ENCODE results near the gene CHIC2.
"Not testable (repeated sequence)": the region's sequence is repeated elsewhere in the genome, so short reads cannot be mapped to it uniquely, and the experiment has no call there.

CHIC2 gene

DNA sequence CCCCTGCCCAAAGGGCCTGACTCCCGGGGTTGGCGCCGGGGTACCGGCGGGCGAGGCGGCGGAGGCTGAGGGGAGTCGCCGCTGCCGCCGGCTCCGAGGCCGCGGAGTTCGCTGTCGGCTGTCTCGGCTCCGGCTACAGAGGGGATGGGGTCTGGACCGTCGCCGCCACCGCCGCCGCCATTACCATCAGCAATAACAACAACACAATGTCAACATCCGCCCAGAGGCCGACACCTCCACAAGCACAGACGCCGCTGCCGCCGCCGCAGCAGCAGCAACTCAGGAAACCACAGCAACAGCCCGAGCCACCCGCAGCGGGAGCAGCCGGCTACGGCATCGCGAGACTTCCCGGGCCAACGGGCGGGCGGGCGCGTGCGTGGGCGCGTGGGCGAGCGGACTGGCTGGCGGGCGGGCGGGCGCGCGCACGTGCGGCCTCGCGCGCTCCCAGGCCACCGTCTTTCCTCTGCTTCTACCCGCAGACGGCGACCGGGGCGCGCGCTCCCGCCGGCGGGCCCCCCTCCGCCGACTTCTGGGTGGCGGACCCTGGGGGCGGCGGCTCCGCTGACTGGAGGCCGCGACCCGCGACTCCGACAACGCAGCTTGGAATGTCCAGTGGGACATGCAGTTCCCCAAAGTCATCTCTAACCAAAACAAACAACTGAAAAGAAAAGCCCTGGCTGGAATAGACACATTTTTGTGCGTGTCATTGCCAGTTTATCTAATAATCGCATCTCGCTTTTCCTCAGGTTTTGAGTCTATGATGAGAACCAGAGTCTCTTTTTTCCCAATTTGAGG is at the start of gene CHIC2:
Gene CHIC2 (minus strand): TSS at position 289 of the 795 bp plus-strand sequence. CDS start 305 bp downstream, outside the sequence.
- DNase-seq = peak; percentile 90

DNA sequence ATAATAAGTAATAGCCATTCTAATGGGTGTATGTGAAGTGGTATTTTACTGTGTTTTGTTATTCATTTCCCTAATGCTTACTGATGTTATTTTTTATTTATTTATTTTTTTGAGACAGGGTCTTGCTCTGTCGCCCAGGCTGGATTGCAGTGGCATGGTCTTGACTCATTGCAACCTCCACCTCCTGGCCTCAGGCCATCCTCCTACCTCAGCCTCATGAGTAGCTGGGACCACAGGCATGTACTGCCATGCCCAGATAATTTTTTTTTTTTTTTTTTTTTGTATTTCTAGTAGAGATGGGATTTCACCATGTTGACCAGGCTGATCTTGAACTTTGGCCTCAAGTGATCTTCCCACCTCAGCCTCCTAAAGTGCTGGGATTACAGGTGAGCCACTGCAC is 48.8 kb upstream of the CHIC2 start:
- DNase-seq = not testable (repeated sequence)

DNA sequence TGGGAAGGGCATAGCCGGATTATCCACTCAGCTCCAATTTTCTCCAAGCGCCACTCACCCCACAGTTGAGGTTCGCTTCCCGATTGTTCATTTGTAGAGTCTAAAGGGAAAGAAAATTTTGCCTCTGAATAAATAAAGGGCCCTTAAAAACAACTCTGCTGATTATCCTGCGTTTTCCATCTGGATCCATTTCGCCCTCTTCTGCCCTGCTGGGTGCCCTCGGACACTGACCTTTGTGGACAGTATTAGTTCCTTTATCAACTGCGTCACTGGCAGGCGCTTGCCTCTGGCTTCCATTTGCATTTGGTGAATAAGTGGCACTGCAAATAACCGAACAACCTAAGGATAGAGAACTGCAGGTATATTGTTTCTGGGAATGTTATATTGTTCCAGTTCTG is 45.6 kb upstream of the CHIC2 start:
- DNase-seq = no peak

DNA sequence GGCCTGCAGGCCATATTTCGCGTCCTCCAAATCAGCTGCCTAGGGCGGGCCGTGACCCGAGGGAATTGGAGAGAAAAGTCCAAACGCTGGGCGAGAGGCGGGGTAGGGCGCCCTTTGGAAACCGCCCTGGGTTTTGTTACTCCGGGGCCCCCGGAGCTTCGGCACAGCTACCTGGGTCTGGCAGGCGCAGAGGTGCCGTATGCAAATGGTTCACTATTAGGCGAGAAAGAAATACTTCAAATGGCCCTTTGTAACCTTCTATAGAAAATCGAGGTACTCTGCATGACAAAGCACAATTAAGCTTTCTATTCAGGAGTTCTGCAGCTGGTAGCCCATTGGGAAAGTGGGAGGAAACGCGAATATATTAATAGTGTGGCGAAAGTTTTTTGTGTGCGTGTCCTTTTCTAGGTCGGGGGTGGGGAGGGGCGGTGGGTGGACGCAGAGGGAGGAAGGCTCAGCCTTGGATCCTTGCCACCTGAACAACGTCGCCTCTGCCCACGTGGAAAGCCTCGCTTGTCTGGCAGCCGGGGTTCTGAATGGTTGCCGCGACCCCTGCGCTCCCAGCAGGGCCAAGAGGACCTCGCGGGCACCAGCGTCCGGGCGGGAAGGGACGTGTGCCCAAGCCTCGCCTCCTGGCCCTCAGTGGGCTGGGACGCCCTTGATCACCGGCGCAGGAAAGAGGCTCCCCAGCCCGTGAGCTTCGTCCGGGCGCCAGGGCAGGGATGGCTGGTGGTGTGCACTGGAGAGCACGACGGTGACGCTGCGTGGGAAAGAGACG is 45.0 kb upstream of the CHIC2 start:
- no peak for DNase-seq

DNA sequence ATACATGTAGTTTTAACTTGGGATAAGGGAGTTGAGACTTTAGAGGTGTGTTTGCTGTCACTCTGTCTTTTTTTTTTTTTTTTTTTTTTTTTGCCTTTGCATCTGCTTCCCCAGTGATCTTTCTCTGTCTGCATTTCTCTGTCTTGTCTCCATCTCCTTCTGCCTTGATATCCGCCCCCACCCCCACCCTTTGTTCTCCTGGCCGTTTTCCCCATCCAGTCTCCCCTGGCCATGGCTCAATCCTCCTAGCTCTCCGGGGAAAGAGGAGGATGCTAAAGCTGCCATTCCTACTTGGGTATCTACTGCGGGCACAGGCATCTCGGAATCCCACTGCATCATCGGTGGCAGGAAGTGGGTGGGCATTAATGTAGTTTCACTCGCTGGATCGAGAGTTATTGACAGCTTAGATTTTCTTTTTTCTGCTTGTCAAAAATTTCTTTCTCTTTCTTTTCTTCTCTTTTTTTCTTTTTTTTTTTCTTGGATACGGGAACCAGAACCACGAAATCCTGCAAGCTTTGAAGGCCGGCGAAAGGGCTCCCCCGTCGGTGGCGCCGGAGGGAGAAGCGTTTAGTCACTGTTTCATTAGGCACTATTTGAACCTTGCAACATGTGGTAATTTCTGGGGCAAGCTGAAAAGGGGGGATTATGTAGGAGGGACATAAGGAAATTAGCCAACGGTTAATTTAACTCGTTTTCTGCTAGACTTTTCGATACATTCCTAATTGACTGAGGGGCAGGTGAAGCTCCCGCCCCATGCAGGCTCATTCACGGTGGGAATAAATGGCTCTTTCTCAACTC is 43.7 kb upstream of the CHIC2 start:
- no peak for DNase-seq

DNA sequence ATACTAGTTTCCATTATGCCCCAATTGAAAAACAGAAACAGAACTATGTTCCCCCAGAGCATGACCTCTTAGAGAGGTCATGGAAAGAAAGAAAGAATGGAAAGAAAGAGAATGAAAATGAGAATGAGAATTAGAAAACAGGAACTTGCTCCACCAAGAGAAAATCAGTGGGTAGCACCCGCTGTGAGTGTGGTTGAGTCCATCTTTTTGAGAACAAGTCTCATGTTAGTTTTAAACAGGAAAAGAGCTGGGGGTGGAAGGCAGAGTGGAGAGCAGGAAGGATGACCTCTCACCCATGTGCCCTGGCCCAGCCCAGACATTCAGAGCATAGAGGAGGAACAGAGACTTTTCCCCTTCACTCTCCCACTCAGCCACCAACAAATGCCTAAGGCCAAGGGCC is 40.5 kb upstream of the CHIC2 start:
- DNase-seq = peak; percentile 98

DNA sequence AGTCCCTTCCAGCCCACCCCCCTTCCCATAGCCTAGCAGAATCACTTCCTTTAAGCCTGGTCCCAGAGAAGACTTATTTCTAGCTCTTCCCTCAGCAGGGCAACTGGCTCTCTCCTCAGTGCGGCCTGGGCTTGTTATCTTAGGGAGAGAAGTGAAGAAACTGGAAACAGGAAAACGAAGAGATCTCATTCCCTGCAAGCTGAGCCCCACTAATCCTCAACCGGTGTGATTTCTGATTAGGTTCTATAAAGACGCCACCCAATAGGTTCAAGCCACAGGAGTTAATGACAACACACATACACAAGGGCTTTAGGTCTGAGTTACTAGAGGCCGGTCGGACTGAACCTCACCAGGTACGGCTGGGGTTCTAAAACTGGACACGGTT is 38.8 kb upstream of the CHIC2 start:
- no peak for DNase-seq

DNA sequence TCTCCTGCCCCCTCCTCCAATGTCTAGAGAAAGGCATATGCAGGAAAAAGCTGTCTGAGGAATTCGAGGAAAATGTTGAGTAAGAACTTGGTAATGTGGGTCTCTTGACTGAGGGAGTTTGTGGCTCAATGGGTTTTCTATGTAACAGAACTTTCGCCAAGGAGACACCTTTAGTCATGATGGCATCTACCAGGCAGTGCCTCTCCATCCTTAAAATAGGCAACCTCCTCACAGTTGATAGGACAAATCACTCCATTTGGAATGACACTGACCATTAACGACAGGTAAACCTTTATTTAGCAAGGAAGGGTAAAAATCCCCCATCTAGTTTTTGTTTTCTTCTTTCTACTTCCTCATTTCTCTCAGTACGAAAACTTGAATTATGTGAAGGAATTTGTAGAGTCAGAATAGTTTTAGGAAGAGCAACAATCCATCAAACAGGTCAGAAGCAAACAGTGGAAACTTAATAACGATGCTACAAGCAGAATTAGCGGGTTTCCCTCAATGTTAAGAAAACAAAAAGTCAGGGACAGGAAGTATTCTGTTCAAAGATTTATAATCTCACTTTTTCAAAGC is 38.2 kb upstream of the CHIC2 start:
- peak; percentile 29 for DNase-seq

DNA sequence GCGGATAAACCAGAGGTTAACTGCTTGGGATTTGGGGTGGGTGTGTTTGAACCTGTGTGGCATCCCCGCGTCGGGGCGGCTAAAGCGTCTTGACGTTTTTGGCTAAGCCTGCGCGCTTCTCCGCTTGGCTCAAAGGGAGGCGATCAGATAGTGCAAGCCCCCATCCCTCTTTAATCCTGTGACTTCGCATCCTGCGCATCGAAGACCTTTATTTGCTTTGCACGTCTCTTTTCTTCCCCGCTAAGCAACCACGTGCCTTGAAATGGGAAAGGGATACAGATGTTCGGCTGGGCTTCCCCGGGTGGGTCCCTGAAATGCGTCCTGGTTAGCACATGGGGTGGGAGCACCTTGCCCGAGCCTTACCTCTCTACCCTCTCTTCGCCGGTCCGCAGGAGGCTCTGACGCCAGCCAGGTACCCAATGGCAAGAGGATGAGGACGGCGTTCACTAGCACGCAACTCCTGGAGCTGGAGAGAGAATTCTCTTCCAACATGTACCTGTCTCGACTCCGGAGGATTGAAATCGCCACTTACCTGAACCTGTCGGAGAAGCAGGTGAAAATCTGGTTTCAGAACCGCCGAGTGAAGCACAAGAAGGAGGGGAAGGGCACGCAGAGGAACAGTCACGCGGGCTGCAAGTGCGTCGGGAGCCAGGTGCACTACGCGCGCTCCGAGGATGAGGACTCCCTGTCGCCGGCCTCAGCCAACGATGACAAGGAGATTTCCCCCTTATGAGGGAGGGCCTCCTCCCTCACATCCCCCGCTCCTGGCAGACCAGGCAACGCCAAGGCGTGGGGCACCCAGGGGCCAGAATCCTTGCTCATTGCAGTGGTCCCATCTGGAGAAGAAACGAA is 37.0 kb upstream of the CHIC2 start:
- DNase-seq = no peak

DNA sequence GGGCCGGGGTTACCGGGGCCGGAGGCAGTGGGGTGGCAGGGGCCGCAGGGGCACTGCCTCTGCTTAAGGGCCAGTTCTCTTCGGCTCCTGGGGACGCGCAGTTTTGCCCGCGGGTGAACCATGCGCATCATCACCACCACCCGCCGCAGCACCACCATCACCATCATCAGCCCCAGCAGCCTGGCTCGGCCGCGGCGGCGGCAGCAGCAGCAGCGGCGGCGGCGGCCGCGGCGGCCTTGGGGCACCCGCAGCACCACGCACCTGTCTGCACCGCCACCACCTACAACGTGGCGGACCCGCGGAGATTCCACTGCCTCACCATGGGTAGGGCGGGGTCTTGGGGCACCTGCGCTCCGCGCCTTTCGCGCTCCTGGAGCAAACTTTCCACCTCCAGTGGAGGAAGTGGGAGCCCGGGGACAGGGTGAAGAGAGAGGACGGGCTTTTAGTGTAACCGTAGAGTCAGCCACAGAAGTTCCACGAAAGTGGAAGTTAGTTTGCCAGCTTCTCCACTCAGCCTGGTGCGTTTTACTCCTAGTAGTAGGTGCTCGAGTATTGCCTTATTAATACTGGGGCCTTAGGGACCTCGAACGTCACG is 36.3 kb upstream of the CHIC2 start:
- peak; percentile 61 for DNase-seq

DNA sequence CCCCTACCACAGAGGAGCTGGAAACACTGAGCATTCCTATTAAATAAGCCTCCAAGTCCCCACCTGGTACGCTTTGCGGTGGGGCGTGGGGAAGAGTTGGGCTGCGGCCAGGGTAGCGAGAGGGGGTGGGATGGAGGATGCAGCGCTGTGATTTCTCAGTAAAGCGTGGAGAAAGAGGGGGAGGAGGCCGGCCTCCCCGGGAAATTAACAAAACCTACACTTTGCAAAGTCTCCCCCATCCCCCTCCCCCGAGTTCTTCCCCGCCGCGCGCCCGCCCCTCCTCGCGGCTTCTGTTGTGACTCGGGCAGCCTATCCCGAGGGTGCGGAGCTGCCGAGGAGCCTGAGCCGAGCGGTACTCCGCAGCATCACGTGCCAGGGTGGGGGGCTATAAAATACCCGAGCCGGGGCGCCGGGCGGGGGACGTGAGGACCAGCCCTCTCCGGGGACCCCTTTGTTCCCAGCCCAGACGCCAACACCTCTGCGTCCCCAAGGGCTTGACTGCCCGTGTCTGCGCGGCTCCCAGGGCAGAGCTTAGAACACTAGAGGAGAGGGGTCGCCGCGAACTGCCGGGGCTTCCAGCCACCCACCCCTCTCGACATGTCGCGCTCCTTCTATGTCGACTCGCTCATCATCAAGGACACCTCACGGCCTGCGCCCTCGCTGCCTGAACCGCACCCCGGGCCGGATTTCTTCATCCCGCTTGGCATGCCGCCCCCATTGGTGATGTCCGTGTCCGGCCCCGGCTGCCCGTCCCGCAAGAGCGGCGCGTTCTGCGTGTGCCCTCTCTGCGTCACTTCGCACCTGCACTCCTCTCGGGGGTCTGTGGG is 35.6 kb upstream of the CHIC2 start, which contains the start of gene GSX2:
Gene GSX2 (plus strand): TSS at position 416 of the 827 bp plus-strand sequence. CDS start 182 bp downstream, at position 598.
- no peak for DNase-seq

DNA sequence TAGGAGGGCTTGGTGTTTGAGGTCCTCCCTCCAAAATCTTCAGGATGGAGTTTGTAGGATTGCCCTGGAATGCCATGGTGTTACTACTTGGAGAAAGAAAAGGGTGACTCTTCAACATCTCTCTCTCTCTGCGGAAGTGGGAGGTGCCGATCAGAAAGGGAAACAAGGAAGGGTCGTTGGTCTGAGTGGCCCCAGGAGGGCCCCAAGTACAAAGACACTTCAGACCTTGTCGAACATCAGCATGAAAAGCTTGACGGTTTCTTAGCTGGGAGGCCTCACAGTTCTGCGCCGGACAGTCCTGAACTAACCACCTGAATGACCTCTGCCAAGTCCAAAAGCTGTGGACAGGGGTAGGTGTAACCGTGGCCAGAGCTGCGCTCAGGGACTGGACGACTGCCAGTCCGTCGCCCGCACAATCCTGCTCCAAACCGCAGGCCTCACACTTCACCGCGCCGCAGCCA is 34.9 kb upstream of the CHIC2 start:
- DNase-seq = no peak

DNA sequence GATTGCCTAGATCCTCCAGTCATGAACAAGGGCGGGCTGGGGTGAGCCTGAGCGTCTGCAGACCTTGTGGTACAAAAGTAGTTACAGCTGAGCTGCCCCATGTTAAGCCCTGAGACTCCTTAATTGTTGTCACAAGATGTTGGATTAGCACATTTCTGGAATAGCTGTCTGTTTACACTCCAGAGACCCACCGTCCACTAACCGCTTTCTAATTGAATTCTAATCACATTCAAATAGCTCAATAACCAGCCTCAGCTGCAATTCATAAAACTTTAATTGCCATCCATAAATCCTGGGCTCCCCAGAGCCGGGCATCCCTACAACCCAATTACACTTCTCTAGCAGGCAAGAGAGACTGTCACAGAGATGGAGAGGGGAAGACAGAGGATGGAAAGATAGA is 34.0 kb upstream of the CHIC2 start:
- DNase-seq = no peak

DNA sequence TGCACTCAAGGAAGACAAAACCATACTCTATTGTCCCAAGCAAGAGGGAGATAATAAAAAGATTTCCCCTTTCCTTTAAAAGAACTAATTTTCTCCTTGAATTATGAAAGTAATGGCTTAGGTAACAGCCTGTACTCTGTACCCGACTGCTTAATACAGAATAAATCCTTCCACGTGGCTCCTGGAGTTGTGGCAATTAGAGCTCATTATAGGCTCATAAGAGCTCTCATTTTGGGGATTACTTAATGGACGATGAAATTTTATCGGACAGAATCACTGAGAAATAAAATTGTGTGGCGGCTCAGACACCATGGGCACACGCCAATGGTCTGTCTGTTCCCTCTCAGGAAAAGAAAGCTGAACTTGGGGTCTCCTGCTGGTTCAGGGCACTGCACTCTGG is 32.7 kb upstream of the CHIC2 start:
- no peak for DNase-seq

DNA sequence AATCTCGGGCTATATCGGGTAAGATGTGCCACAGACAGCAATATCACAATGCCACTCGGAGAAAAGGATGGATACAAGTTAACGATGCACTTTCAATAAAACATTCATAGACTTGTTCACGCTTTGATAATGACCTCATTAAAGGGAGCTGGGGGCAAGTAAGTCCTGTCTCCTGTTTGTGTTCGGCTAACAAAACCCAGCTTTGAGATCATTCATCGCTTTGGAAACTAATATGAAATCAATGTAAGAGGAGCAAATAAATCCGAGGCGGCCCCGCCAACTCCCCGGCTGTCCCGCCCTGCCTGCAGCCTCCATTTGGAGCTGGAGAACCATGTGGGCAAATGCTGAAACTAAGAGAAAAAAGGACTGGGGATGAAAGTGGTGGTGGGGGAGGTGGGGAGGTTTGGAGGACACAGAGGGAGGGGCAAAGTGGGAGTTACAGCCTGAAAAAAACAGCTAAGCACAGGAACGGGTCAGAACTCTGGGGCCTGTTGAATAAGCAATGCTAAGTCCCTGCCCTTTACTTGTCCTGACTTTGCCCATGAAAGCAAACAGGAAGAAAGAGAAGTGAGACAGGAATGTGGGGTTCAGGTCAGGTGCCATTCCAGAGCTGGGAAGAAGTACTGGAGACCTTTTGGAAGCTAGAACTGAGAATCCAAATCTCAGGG is 32.0 kb upstream of the CHIC2 start:
- no peak for DNase-seq

DNA sequence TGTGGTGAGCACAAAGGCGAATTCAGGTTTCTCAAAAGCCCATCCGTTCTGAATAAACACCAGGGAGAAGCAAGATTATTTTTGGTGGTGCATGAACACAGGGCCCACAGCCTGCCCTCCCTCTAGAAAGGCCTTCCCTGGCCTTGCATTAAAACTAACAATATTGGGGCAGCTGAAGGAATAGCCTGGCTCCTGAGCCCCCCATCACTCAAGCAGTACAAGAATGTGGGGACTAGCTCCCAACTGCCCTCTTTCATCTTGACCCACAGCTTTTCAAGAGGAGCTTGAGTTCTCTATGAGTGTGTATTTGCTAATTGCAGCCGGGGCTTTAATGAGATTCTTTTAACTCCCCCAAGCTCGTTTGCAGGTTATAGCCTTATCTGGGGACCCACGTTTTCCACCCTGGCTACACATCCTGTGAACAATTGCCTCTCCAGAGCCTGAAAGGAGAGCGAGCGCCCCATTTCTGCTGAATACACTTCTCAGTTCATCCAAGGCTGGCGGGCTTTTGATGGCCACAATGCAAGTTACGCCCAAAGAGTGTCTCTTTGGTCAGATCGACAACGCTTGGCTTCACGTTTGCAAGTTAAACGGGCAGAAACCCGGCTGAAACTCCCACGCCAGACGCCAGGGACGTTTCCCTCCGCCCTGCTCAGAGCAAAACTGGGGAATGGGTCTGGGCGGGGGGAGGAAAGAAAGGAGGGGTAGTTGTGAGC is 30.9 kb upstream of the CHIC2 start:
- no peak for DNase-seq

DNA sequence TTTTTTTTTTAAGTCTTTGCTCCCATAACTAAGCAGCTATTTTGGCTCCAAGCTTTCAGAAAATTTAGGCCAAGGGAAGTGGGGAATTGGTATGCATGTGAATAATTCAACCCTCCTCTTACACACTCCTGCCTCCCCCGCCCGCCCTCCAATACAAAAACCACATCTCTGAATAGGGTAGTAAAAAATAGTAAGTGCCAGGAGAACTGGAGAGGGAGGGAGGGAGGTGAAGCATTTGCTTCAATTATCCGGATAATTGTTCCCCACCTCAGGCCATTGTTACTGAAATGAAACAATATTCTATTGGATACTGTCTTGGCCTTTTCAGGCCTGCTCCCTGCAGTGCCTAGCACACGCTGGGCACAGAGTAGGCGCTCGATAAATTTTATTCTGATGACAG is 30.0 kb upstream of the CHIC2 start:
- peak; percentile 5 for DNase-seq

DNA sequence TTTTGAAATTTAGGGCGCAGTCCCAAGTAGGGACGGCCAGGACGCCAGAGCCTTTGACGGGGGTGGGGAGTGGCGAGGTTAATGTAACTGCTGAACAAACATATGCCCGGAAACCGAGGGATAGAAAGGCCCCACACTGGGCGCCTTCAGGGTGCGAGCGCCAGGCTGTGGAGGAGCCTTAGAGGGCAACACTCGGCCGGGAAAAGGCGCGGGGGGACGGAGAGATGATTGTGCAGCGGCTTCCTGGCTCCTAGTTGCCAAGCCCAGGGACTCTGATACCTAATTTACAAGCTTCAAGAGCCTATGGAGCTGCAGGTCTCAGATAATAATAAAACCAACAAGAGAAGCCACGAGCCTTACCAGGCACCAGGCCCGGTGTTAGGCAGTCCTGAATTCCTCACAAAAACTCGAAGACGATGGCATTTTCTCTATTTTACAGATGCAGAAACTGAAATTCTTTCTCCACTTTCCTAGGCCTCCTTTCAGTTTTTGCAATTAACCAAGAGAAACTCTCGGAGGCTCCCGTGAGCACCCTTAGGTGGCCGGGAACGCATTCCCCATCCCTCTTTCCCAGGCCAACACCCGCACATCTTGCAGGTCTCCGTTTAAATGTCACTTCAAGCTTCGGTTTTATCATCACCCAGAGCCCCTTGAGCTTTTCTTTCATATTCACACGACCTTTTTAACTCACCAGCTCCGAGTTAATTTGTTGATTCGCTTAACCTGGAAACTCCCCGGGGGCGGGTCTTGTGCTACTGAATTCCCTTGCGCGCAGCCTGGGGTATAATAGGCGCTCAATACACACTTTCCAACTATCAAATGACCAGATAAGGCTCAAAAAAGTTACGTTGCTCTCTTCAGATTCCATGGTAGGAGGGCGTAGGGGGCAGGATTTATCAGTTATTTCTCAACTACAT is 29.2 kb upstream of the CHIC2 start:
- DNase-seq = no peak
